AG09309 (cell line): ENCODE results near the gene C9orf50.
A peak's percentile ranks its signal among the peaks of the same experiment; 100 is the strongest.
"Not testable (repeated sequence)": the region's sequence is repeated elsewhere in the genome, so short reads cannot be mapped to it uniquely, and the experiment has no call there.

Experiments
- DNase-seq: peaks from one replicate; pipeline ENCODE4 v3.0.0-alpha.2; 2010; ENCODE audit warnings: low read depth
- H3K4me3 ChIP-seq: 2 replicates; pipeline ENCODE4 v1.5.1; 2011; ENCODE audit warnings: mild to moderate bottlenecking, low read depth, low read length, moderate library complexity; ENCODE audit not compliant: control insufficient read depth
- CTCF ChIP-seq: IDR thresholded peaks from 2 replicates; pipeline ENCODE4 v1.5.1; 2011; ENCODE audit warnings: mild to moderate bottlenecking, low read depth, low read length, inconsistent platforms; ENCODE audit not compliant: insufficient read depth, control insufficient read depth; ENCODE audit errors: missing control alignments

C9orf50 gene

GRCh38 chr9:129665814-129666520 is 45.1 kb upstream of the C9orf50 start:
- no peak for DNase-seq
- H3K4me3 ChIP-seq = peak overlapping the region; percentile 47
- TF ChIP-seq CTCF = no peak

- no peak for DNase-seq
Observed at GRCh38 chr9:129665389-129665775, 44.5 kb upstream of the C9orf50 start, which contains the start of gene PRRX2. TSS of gene PRRX2 (plus strand) at chr9:129665647. CDS start at chr9:129665868, 221 bp downstream.

GRCh38 chr9:129664746-129665388 is 44.0 kb upstream of the C9orf50 start:
- DNase-seq = no peak
- no peak for TF ChIP-seq CTCF
- H3K4me3 ChIP-seq = peak overlapping the region; percentile 47

More at GRCh38 chr9:129665389-129665775, 44.5 kb upstream of the C9orf50 start, which contains the start of gene PRRX2:
- H3K4me3 ChIP-seq = peak within 1 kb of the TSS; percentile 47
- no peak for TF ChIP-seq CTCF

GRCh38 chr9:129662239-129662638 is 41.3 kb upstream of the C9orf50 start:
- not testable (repeated sequence) for DNase-seq, H3K4me3 ChIP-seq

- no peak for TF ChIP-seq CTCF
- H3K4me3 ChIP-seq = no peak overlapping the region
- no peak for DNase-seq
Observed at GRCh38 chr9:129661029-129661428, 40.1 kb upstream of the C9orf50 start.

GRCh38 chr9:129656795-129657390 is 36.0 kb upstream of the C9orf50 start:
- H3K4me3 ChIP-seq = no peak overlapping the region
- TF ChIP-seq CTCF = no peak
- DNase-seq = no peak

- H3K4me3 ChIP-seq = no peak overlapping the region
- DNase-seq = no peak
- TF ChIP-seq CTCF = no peak
Observed at GRCh38 chr9:129655696-129656095, 34.8 kb upstream of the C9orf50 start.
